Subcutaneous abdominal adipose tissue (tissue), 5 donors: Measurements from ENCODE around the gene NGRN.

Source experiments
- H3K27ac ChIP-seq: one replicate; pipeline ENCODE4 v1.7.0; 2013; ENCODE audit warnings: low read depth, mild to moderate bottlenecking, inconsistent platforms, low read length, moderate library complexity
- H3K27me3 ChIP-seq, 5 donors: one replicate each; pipeline ENCODE4 v1.7.0; 2013; ENCODE audit warnings: low read length in 5 of 5, inconsistent platforms in 1 of 5; ENCODE audit not compliant: control insufficient read depth in 5 of 5, insufficient read depth in 4 of 5
- H3K36me3 ChIP-seq, 5 donors: one replicate each; pipeline ENCODE4 v1.7.0; 2013; ENCODE audit warnings: low read length in 5 of 5; ENCODE audit not compliant: control insufficient read depth in 5 of 5, insufficient read depth in 5 of 5
- H3K4me1 ChIP-seq, 5 donors: one replicate each; pipeline ENCODE4 v1.7.0; 2013; ENCODE audit warnings: low read length in 5 of 5, mild to moderate bottlenecking in 3 of 5, moderate library complexity in 1 of 5; ENCODE audit not compliant: control insufficient read depth in 5 of 5, insufficient read depth in 5 of 5
- H3K4me3 ChIP-seq, 5 donors: one replicate each; pipeline ENCODE4 v1.7.0; 2013; ENCODE audit warnings: low read length in 5 of 5, low read depth in 1 of 5
- H3K9ac ChIP-seq, 5 donors: one replicate each; pipeline ENCODE4 v1.7.0; 2013; ENCODE audit warnings: low read length in 5 of 5, mild to moderate bottlenecking in 4 of 5, moderate library complexity in 3 of 5
- H3K9me3 ChIP-seq, 5 donors: one replicate each; pipeline ENCODE4 v1.7.0; 2013; ENCODE audit warnings: low read length in 5 of 5; ENCODE audit not compliant: control insufficient read depth in 5 of 5
- donor health status: healthy.
- donor health status: healthy.
- donor health status: healthy.
- donor health status: healthy.
- donor health status: healthy.

The NGRN gene

DNA sequence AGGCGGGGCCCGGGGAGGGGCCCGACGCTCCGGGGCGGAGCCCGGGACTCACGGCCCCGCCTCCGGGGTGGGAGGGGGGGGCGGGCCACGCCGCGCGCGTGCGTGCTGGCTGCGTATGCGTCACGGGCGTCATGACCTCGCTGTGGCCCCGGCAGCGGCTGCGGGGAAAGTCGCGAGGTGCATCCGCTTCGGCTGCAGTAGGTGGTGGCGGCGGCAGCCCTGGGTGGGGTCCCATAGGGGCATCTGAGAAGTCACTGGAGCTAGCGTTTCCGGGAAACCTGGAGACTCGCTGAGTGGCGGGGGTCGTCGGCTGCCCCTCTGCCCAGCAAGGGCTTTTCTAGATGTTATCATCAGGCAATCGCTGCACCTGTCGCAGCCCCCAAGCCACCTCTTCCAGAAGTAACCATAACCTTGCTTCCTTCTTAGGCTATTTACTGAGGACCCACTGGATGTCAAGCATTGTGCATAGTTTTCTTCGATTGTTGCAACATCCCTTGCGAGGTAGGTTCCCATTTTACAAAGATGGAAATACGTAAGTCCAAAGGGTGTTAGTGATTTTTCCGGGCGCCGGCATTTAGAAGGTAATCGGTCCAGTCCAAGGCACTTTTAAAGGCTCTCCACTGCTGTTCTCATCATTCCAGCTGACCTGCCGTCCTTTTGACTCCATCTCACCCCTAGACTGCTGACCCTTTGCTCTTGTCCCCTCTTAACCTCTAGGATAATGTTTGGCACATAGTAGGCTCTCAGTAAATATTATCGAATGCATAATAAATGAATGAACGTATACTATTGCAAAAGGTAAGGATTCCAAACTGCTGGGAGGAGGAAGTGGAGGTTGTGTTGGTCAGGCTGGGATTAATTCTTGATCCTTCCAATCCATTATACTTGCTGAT lies 31.1 kb upstream of the NGRN start, which contains the start of gene GDPGP1:
GDPGP1 (plus strand) TSS at position 114 of the 893 bp plus-strand sequence. CDS start 6,700 bp downstream, outside the sequence.
- Histone ChIP-seq H3K9me3 (no peaks in the 10 kb centered on the region), H3K4me1 (peaks cover 9 to 49% (median 46%) of the 10 kb centered on the region in 5 donors), H3K4me3 (peak within 1 kb of the TSS; percentile 79 to 95 (median 86)), H3K36me3 (peaks cover 2 to 42% (median 30%) of the 10 kb centered on the region in 5 donors), H3K27me3 (no peaks in the 10 kb centered on the region), H3K9ac (peak within 1 kb of the TSS; percentile 44 to 88 (median 80)), H3K27ac (peak within 1 kb of the TSS; percentile 81)

DNA sequence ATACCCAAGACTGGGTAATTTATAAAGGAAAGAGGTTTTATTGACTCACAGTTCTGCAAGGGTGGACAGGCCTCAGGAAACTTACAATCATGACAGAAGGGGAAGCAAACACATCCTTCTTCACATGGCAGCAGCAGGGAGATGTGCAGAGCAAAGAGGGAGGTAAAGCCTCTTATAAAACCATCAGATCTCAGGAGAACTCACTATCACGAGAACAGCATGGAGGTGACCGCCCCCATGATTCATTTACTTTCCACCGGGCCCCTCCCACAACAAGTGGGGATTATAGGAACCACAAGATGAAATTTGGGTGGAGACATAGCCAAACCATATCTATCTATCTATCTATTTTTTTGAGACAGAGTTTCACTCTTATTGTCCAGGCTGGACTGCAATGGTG lies 26.1 kb upstream of the NGRN start:
- H3K9me3 ChIP-seq, result no peaks in the 10 kb centered on the region
- H3K36me3 ChIP-seq, result peaks cover 2 to 36% (median 24%) of the 10 kb centered on the region in 5 donors
- H3K4me1 ChIP-seq, result peaks cover 0 to 7% (median 7%) of the 10 kb centered on the region in 5 donors
- no peaks in the 10 kb centered on the region for H3K27me3 ChIP-seq
- H3K27ac ChIP-seq, result no peak overlapping the region
- no peak overlapping the region for H3K9ac ChIP-seq
- H3K4me3 ChIP-seq, result no peak overlapping the region

DNA sequence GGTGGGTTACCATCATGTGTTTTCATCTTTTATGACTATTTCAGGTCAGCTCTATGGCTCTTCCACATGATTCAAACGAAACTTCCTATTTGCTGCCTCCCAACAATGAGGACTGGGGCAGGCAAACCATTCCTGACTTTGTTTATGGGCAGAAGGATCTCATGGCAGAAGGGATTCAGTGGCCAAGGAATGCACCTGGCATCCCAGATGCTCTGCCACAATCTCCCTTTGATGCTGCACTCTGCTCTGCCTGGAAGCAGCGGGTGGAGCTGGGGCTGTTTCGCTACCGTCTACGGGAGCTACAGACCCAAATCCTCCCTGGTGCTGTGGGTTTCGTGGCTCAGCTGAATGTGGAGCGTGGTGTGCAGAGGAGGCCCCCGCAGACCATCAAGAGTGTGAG lies 24.6 kb upstream of the NGRN start:
- H3K27ac ChIP-seq, result no peak overlapping the region
- H3K9me3 ChIP-seq, result no peaks in the 10 kb centered on the region
- no peak overlapping the region for H3K4me3 ChIP-seq
- no peak overlapping the region for H3K9ac ChIP-seq
- peaks cover 2 to 36% (median 24%) of the 10 kb centered on the region in 5 donors for H3K36me3 ChIP-seq
- H3K27me3 ChIP-seq, result no peaks in the 10 kb centered on the region
- no peaks in the 10 kb centered on the region for H3K4me1 ChIP-seq

DNA sequence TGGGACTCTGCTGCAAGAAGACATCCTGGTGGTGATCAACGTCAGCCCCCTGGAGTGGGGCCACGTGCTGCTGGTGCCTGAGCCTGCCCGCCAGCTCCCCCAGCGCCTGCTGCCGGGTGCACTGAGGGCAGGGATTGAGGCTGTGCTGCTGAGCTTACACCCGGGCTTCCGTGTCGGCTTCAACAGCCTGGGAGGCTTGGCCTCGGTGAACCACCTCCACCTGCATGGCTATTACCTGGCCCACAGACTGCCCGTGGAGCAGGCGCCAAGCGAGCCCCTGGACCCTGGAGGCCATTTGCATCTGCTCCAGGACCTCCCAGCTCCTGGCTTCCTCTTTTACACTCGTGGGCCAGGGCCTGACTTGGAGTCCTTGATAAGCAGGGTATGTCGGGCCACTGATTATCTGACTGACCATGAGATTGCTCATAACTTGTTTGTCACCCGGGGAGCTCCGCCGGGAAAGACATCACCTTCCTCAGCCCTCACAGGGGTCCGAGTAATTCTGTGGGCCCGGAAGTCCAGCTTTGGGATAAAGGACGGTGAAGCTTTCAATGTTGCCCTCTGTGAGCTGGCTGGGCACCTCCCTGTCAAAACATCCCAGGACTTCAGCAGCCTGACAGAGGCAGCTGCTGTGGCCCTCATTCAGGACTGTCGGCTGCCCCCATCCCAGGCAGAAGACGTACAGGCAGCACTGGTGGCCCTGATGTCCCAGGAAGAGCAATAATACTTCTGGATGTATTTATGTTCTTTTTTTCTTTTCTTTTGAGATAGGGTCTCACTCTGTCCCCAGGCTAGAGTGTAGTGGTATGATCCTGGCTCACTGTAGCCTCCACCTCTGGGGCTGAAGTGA lies 23.9 kb upstream of the NGRN start:
- no peak overlapping the region for H3K9ac ChIP-seq
- no peak overlapping the region for H3K4me3 ChIP-seq
- H3K4me1 ChIP-seq, result no peaks in the 10 kb centered on the region
- no peaks in the 10 kb centered on the region for H3K9me3 ChIP-seq
- peaks cover 2 to 29% (median 24%) of the 10 kb centered on the region in 5 donors for H3K36me3 ChIP-seq
- H3K27ac ChIP-seq, result no peak overlapping the region
- H3K27me3 ChIP-seq, result no peaks in the 10 kb centered on the region

DNA sequence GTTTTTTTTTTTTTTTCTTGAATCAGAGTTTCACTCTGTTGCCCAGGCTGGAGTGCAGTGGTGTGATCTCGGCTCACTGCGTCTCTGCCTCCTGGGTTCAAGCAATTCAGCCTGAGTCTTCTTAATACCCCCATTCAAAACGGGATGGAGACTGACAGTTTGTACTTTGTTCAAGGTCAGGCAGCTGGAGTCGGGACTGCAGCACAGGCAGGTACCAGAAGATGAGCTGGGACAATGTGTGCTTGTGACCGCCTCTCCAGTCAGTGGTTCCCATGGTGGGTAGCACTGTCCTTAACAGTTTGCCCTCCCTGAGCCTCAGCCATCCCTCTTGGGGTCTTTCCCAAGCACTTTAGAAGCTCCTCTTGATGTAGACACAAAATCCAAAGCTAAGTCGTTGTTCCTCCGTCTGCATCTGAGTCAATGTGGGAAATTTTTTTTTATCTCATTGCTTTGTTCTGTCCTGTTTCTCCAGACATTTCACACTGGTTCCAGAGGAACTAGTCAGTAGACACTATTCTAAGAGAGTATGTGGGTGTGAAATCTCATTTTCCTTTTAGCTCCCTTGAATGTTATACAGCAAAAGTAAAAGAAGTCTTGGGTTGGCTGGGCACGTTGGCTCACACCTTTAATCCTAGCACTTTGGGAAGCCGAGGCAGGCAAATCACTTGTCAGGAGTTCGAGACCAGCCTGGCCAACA lies 21.4 kb upstream of the NGRN start:
- Histone ChIP-seq H3K27ac (no peak overlapping the region), H3K36me3 (peaks cover 0 to 17% (median 11%) of the 10 kb centered on the region in 5 donors), H3K4me1 (peaks cover 0 to 5% (median under 1%) of the 10 kb centered on the region in 5 donors), H3K9ac (no peak overlapping the region), H3K4me3 (no peak overlapping the region), H3K9me3 (no peaks in the 10 kb centered on the region), H3K27me3 (no peaks in the 10 kb centered on the region)

DNA sequence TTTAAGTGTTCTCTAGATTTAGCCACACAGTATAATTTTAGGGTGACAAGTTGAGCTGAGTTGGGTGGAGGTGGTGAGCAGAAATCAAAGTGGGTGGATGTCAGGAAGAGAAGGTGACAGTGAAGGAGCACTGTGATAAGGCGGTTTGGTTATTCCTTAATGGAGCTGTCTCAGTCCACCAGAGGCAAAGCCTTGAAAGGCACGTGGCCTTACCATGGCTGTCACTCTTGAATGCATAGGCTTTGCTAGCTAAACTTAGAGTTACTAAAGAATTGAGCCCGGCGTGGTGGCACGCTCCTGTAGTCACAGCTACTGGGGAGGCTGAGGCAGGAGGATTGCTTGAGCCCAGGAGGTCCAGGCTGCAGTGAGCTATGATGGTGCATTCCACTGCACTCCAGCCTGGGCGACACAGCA lies 16.7 kb upstream of the NGRN start:
- peaks cover 0 to 28% (median 19%) of the 10 kb centered on the region in 5 donors for H3K4me1 ChIP-seq
- peak overlapping the region in 3 of 5 donors; percentile 64 to 72 (median 71) for H3K4me3 ChIP-seq
- H3K27me3 ChIP-seq, result no peaks in the 10 kb centered on the region
- no peak overlapping the region for H3K9ac ChIP-seq
- no peaks in the 10 kb centered on the region for H3K9me3 ChIP-seq
- no peak overlapping the region for H3K27ac ChIP-seq
- no peaks in the 10 kb centered on the region for H3K36me3 ChIP-seq

DNA sequence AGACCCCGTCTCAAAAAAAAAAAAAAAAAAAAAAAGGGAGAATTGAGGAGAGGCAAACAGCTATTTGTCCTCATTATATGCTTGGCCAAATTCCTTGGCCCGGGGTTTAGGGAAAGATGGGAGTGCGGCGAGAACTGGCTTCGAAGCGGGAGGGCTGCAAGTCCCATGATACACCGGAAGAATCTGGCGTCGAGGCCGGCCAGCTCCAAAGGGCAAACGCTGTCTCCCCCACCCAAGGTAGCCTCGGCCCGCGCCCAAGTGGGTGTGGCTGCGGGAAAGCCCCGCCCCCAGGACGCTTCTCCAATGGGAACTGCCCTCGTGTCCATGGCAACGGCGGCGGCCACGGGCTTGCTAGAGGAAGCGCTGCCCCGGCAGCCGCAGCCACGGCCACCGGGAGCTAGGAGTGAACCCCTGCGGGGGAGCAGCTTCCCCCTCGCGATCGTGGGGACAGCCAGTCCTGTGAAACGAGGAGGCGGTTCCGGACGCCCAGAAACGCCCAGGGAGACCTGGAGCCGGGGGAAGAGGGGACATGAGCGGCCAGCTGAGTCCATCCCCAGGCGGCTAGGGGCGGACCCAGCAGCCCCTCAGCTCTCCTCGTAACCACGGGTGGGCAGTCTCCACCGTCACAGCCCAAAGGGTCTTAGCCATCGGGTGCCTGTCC lies 16.1 kb upstream of the NGRN start, which contains the start of gene TTLL13:
TTLL13 (plus strand) TSS at position 354 of the 661 bp plus-strand sequence. CDS start 1,075 bp downstream, outside the sequence.
- Histone ChIP-seq H3K9ac (peak within 1 kb of the TSS in 3 of 5 donors; percentile 47 to 74 (median 64)), H3K27ac (no peak within 1 kb of the TSS), H3K9me3 (no peaks in the 10 kb centered on the region)

DNA sequence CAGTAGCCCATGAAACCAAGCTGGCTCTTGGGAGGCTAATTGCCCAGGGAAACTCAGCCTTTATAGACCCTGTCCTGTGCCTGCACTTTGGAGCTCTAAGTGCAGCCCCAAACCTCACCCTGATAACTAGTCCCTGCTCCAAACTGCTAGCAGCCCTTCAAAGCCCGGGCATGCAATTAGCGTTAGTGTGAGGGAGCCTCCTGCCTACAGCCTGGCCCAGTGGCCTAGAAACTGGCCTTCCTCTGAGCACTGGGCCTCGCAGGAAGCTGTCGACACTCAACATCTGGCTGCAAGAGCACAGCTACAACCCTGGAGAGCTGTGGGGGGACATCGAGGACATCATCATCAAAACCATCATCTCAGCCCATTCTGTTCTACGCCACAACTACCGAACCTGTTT lies 7.7 kb upstream of the NGRN start:
- Histone ChIP-seq H3K4me1 (peaks cover 0 to 14% (median 13%) of the 10 kb centered on the region in 5 donors), H3K27me3 (no peaks in the 10 kb centered on the region), H3K9ac (no peak overlapping the region), H3K36me3 (no peaks in the 10 kb centered on the region), H3K4me3 (no peak overlapping the region), H3K27ac (no peak overlapping the region), H3K9me3 (no peaks in the 10 kb centered on the region)

More for the DNA sequence above, 16.1 kb upstream of the NGRN start, which contains the start of gene TTLL13:
- Histone ChIP-seq H3K27me3 (no peaks in the 10 kb centered on the region), H3K4me3 (peak within 1 kb of the TSS; percentile 36 to 72 (median 69)), H3K4me1 (peaks cover 0 to 28% (median 19%) of the 10 kb centered on the region in 5 donors), H3K36me3 (no peaks in the 10 kb centered on the region)

DNA sequence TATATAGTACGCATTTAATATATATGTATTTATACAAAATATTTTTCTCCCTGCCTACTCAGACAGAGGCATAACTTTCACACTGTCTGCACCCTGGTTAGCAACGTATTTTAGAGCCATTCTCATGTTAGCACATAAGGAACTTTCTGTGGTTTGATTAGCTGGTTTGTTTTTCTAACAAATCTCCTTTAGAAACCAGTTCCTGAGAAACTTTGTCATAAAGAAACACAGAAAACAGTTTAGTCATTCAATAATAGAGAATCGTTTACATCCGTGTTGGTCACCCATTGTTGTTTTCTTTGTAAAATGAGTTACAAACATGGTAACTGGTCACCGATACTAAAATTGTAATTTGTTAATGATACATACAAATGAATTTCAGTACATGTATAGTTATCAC lies 5.9 kb upstream of the NGRN start:
- no peaks in the 10 kb centered on the region for H3K9me3 ChIP-seq
- H3K4me1 ChIP-seq, result peaks cover 2 to 24% (median 19%) of the 10 kb centered on the region in 5 donors
- no peak overlapping the region for H3K27ac ChIP-seq
- no peak overlapping the region for H3K9ac ChIP-seq
- H3K27me3 ChIP-seq, result no peaks in the 10 kb centered on the region
- H3K4me3 ChIP-seq, result no peak overlapping the region
- H3K36me3 ChIP-seq, result no peaks in the 10 kb centered on the region
